ENCODE data around the gene ENG.
A peak's percentile ranks its signal among the peaks of the same experiment; 100 is the strongest.

Gene ENG

GRCh38 chr9:127810378-127811187 is 43.9 kb downstream of the ENG start:
- H3K4me1 ChIP-seq (ENCODE audit: control insufficient read depth, insufficient read depth, low read length), result peaks cover 9% of the 10 kb centered on the region
- peaks cover 70% of the 10 kb centered on the region for H3K36me3 ChIP-seq (ENCODE audit: control insufficient read depth, insufficient read depth, low read length)
- H3K27me3 ChIP-seq (ENCODE audit: control insufficient read depth, insufficient read depth, low read length), result no peaks in the 10 kb centered on the region
- H3K27ac ChIP-seq (ENCODE audit: low read depth, low read length), result no peak overlapping the region
- H3K4me3 ChIP-seq (ENCODE audit: low read depth, low read length), result 0 out of 2 replicates have a peak overlapping the region, but pooled peaks have one; percentile 49
- no peaks in the 10 kb centered on the region for H3K9me3 ChIP-seq (ENCODE audit: control insufficient read depth, insufficient read depth, low read depth, low read length)
- H3K9ac ChIP-seq (ENCODE audit: low read length), result no peak overlapping the region

DNA sequence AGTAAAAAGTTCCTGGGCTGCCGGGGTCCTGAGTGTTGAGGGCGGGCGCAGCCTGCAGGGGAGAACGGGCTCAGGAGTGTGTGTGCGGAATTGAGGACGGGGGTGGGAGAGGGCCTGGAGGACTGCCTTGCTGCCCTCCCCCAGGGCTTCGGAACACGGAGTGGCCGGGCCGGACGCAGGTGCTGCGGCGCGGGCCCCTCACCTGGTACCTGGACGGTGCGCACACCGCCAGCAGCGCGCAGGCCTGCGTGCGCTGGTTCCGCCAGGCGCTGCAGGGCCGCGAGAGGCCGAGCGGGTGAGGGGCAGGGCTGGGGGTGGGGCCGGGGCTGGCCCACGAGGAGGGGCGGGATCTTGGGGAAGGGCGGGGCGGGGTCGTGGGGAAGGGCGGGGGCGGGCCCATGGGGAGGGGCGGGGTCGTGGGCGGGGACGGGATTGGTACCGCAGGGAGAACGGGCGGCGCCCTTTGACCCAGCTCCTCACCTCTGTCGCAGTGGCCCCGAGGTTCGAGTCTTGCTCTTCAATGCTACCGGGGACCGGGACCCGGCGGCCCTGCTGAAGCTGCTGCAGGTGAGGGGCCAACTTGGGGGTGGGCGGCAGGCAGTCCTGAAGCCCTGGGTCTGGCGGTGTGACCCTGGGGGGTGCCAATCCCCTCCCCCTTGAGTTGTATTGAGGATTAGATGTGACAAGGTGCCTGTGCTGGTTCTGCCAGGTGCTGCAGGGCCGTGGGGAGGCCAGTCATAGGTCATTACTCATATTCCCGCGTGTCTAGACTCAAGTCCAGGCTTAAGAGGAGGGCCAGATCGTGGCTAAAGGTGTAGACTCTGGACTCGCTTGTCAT is 44.7 kb downstream of the ENG start:
- Histone ChIP-seq H3K9me3 (ENCODE audit: control insufficient read depth, insufficient read depth, low read depth, low read length) (no peaks in the 10 kb centered on the region), H3K27ac (ENCODE audit: low read depth, low read length) (no peak overlapping the region), H3K4me1 (ENCODE audit: control insufficient read depth, insufficient read depth, low read length) (peaks cover 9% of the 10 kb centered on the region), H3K4me3 (ENCODE audit: low read depth, low read length) (peak overlapping the region; percentile 55), H3K36me3 (ENCODE audit: control insufficient read depth, insufficient read depth, low read length) (peaks cover 64% of the 10 kb centered on the region), H3K27me3 (ENCODE audit: control insufficient read depth, insufficient read depth, low read length) (no peaks in the 10 kb centered on the region), H3K9ac (ENCODE audit: low read length) (no peak overlapping the region)

GRCh38 chr9:127809002-127809539 is 45.4 kb downstream of the ENG start:
- H3K9me3 ChIP-seq (ENCODE audit: control insufficient read depth, insufficient read depth, low read depth, low read length), result no peaks in the 10 kb centered on the region
- peaks cover 58% of the 10 kb centered on the region for H3K36me3 ChIP-seq (ENCODE audit: control insufficient read depth, insufficient read depth, low read length)
- H3K4me3 ChIP-seq (ENCODE audit: low read depth, low read length), result peak overlapping the region; percentile 55
- peaks cover 9% of the 10 kb centered on the region for H3K4me1 ChIP-seq (ENCODE audit: control insufficient read depth, insufficient read depth, low read length)
- H3K9ac ChIP-seq (ENCODE audit: low read length), result no peak overlapping the region
- H3K27ac ChIP-seq (ENCODE audit: low read depth, low read length), result no peak overlapping the region
- H3K27me3 ChIP-seq (ENCODE audit: control insufficient read depth, insufficient read depth, low read length), result no peaks in the 10 kb centered on the region

DNA sequence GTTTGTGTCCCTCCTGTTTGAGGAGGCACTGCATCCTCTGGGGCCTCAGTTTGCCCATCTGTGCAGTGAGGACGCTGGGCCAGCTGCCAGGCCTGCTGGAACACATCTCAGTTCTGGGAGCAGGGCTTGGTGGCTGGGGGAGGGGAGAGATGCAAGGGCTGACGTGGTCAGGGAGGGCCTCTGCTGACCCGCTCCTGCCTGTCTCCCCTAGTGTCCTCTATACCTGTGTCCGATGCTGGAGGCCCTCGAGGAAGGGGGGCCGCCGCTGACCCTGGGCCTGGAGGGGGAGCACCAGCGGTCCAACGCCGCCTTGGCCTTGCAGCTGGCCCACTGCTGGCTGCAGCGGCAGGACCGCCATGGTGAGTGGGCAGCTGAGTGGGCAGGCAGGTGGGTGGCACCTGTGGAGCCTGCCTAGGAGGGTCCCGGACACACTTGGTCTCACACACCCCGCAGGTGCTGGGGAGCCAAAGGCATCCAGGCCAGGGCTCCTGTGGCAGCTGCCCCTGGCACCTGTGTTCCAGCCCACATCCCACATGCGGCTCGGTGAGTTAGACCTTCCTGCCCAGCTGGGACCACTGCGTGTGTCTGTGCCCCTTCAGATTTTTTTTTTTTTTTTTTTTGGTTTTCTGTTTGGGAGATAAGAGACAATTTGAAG is 46.0 kb downstream of the ENG start:
- no peak overlapping the region for H3K27ac ChIP-seq (ENCODE audit: low read depth, low read length)
- H3K36me3 ChIP-seq (ENCODE audit: control insufficient read depth, insufficient read depth, low read length), result peaks cover 52% of the 10 kb centered on the region
- H3K9ac ChIP-seq (ENCODE audit: low read length), result no peak overlapping the region
- no peaks in the 10 kb centered on the region for H3K27me3 ChIP-seq (ENCODE audit: control insufficient read depth, insufficient read depth, low read length)
- H3K4me1 ChIP-seq (ENCODE audit: control insufficient read depth, insufficient read depth, low read length), result peaks cover 15% of the 10 kb centered on the region
- no peak overlapping the region for H3K4me3 ChIP-seq (ENCODE audit: low read depth, low read length)
- no peaks in the 10 kb centered on the region for H3K9me3 ChIP-seq (ENCODE audit: control insufficient read depth, insufficient read depth, low read depth, low read length)

DNA sequence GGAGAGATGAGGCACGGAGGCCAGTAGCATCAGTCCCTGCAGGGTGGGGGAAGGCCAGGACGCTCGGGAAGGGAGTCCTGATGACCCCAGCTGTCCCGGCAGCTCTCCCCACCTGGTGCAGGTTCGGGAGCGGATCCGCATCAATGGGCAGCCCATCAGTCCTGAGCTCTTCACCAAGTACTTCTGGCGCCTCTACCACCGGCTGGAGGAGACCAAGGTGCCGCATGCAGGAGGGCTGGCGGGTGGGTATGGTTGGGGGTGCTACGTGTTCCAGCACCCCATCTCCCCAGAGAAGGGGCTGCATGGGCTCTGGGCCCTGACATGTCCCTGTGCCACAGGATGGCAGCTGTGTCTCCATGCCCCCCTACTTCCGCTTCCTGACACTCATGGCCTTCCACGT is 47.6 kb downstream of the ENG start:
- Histone ChIP-seq H3K27ac (ENCODE audit: low read depth, low read length) (no peak overlapping the region), H3K9ac (ENCODE audit: low read length) (no peak overlapping the region), H3K9me3 (ENCODE audit: control insufficient read depth, insufficient read depth, low read depth, low read length) (no peaks in the 10 kb centered on the region), H3K4me1 (ENCODE audit: control insufficient read depth, insufficient read depth, low read length) (peaks cover 21% of the 10 kb centered on the region), H3K27me3 (ENCODE audit: control insufficient read depth, insufficient read depth, low read length) (no peaks in the 10 kb centered on the region), H3K36me3 (ENCODE audit: control insufficient read depth, insufficient read depth, low read length) (peaks cover 37% of the 10 kb centered on the region), H3K4me3 (ENCODE audit: low read depth, low read length) (no peak overlapping the region)

DNA sequence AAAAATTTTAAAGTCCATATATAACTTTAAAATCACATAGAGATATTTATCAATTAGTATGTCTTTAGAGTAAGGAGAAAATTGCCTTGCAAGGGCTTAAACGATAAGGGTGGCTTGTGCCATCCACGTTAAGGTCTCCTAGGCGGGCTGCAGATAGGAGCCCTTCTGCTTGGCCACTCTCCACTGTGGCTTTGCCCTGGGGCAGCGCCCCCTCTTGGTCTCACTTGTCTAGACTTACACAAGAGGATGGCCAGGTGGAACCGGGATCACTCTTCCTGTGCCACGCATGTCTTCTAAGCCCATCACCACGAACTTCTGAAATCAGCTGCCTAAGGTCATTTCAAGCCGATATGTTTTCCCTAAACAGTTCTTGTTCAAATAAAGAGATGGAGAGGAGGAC is 48.8 kb downstream of the ENG start:
- Histone ChIP-seq H3K9ac (ENCODE audit: low read length) (no peak overlapping the region), H3K36me3 (ENCODE audit: control insufficient read depth, insufficient read depth, low read length) (peaks cover 29% of the 10 kb centered on the region), H3K27me3 (ENCODE audit: control insufficient read depth, insufficient read depth, low read length) (no peaks in the 10 kb centered on the region), H3K4me3 (ENCODE audit: low read depth, low read length) (no peak overlapping the region), H3K27ac (ENCODE audit: low read depth, low read length) (no peak overlapping the region), H3K4me1 (ENCODE audit: control insufficient read depth, insufficient read depth, low read length) (peaks cover 22% of the 10 kb centered on the region), H3K9me3 (ENCODE audit: control insufficient read depth, insufficient read depth, low read depth, low read length) (no peaks in the 10 kb centered on the region)

GRCh38 chr9:127803507-127804352 is 50.7 kb downstream of the ENG start:
- no peaks in the 10 kb centered on the region for H3K9me3 ChIP-seq (ENCODE audit: control insufficient read depth, insufficient read depth, low read depth, low read length)
- H3K27me3 ChIP-seq (ENCODE audit: control insufficient read depth, insufficient read depth, low read length), result no peaks in the 10 kb centered on the region
- H3K4me3 ChIP-seq (ENCODE audit: low read depth, low read length), result peak overlapping the region; percentile 99
- peak overlapping the region; percentile 97 for H3K27ac ChIP-seq (ENCODE audit: low read depth, low read length)
- peaks cover 13% of the 10 kb centered on the region for H3K4me1 ChIP-seq (ENCODE audit: control insufficient read depth, insufficient read depth, low read length)
- peaks cover 24% of the 10 kb centered on the region for H3K36me3 ChIP-seq (ENCODE audit: control insufficient read depth, insufficient read depth, low read length)
- peak overlapping the region; percentile 97 for H3K9ac ChIP-seq (ENCODE audit: low read length)

GRCh38 chr9:127802576-127803443 is 51.6 kb downstream of the ENG start, which contains the start of gene FPGS:
FPGS (plus strand) TSS chr9:127802882; CDS start chr9:127802925, 43 bp downstream.
- no peaks in the 10 kb centered on the region for H3K27me3 ChIP-seq (ENCODE audit: control insufficient read depth, insufficient read depth, low read length)
- peak within 1 kb of the TSS; percentile 97 for H3K9ac ChIP-seq (ENCODE audit: low read length)
- no peaks in the 10 kb centered on the region for H3K9me3 ChIP-seq (ENCODE audit: control insufficient read depth, insufficient read depth, low read depth, low read length)
- peaks cover 15% of the 10 kb centered on the region for H3K36me3 ChIP-seq (ENCODE audit: control insufficient read depth, insufficient read depth, low read length)
- peaks cover 13% of the 10 kb centered on the region for H3K4me1 ChIP-seq (ENCODE audit: control insufficient read depth, insufficient read depth, low read length)
- H3K27ac ChIP-seq (ENCODE audit: low read depth, low read length), result peak within 1 kb of the TSS; percentile 97
- peak within 1 kb of the TSS; percentile 99 for H3K4me3 ChIP-seq (ENCODE audit: low read depth, low read length)

DNA sequence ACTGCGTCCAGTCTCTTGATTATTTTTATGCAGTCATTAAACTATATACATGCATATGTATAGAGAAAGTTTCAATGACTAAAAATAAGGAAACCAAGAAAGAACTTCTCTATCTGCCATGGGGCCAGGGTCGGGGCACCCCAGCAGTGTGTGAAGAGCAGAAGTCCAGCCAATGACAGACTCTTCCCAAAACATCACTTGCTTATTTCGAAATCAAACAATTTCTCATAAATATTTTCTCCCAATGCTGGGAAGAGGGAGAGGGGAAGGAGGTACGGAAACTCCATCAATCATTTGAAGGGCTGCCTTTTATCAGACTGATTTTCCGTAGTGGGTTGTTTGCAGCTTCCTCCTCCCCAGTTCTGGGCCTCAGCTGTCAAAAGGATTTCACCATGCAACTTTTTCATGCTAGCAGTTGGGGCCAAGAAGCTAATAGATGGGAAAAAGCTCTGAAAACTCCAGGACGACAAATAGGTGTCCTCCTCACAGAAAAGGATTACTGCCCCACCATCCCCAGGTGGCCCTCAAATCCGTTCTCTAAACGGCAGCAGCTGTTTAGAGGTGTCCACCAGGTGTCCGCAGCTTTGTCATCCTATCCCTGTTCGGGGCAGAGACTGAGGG is 52.4 kb downstream of the ENG start:
- Histone ChIP-seq H3K9me3 (ENCODE audit: control insufficient read depth, insufficient read depth, low read depth, low read length) (no peaks in the 10 kb centered on the region), H3K36me3 (ENCODE audit: control insufficient read depth, insufficient read depth, low read length) (peaks cover 7% of the 10 kb centered on the region), H3K9ac (ENCODE audit: low read length) (peak overlapping the region; percentile 46)

More for the DNA sequence above, 52.4 kb downstream of the ENG start:
- Histone ChIP-seq H3K27ac (ENCODE audit: low read depth, low read length) (peak overlapping the region; percentile 58; the same call in 1 of the 2 replicates), H3K27me3 (ENCODE audit: control insufficient read depth, insufficient read depth, low read length) (no peaks in the 10 kb centered on the region), H3K4me3 (ENCODE audit: low read depth, low read length) (peak overlapping the region; percentile 80), H3K4me1 (ENCODE audit: control insufficient read depth, insufficient read depth, low read length) (peaks cover 13% of the 10 kb centered on the region)
